ENCODE results near the gene ADAM17.
"Not testable (repeated sequence)": the region's sequence is repeated elsewhere in the genome, so short reads cannot be mapped to it uniquely, and the experiment has no call there.

The ADAM17 gene

DNA sequence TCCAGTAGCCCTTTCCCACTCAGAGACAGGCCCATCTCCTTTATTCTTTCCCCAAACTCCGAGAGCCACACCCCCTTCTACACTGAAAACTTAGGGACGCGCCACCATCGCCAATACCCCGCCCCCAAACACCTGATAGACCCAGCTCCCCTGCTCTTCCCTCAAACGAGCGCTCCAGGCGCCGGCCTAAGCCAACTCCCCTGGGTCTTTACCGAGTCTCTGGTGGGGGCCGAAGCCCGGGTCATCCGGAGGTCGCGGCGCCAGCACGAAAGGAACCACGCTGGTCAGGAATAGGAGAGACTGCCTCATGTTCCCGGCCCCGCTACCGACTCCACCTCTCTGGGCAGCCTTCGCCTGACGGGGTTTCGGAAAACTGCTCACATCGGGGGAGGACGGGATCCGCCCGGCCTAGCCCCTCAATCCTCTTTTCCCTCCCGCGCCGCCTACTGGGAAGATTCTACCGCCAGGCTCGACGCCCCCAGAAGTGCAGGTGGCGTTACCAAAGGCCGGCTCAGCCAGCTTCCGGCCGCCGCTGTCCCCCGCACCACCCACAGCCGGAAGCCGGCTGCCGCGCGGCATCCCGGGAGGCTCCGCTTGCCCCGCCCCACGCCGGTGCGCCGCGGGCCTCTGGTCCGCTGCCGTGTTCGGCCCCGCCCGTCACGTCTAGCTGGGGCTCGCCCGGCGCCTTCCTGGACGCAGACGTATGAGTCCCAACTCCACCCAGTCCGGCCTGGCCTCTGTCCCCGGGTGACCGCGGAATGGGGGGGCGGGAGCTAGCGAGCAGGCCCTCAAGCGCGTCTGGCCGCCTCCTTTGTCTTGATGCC lies at the start of gene ADAM17:
Gene ADAM17 (minus strand): TSS at position 534 of the 824 bp plus-strand sequence. CDS start 225 bp downstream, at position 309.
- TF ChIP-seq, protein P1, sequence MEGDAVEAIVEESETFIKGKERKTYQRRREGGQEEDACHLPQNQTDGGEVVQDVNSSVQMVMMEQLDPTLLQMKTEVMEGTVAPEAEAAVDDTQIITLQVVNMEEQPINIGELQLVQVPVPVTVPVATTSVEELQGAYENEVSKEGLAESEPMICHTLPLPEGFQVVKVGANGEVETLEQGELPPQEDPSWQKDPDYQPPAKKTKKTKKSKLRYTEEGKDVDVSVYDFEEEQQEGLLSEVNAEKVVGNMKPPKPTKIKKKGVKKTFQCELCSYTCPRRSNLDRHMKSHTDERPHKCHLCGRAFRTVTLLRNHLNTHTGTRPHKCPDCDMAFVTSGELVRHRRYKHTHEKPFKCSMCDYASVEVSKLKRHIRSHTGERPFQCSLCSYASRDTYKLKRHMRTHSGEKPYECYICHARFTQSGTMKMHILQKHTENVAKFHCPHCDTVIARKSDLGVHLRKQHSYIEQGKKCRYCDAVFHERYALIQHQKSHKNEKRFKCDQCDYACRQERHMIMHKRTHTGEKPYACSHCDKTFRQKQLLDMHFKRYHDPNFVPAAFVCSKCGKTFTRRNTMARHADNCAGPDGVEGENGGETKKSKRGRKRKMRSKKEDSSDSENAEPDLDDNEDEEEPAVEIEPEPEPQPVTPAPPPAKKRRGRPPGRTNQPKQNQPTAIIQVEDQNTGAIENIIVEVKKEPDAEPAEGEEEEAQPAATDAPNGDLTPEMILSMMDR (conservative IDR thresholded peaks at IDR 0.05): peak; percentile 64
- TF ChIP-seq ZFX (IDR thresholded peaks at IDR 0.05): peak; percentile 77
- peak within 1 kb of the TSS; percentile 97 for H3K27ac ChIP-seq

DNA sequence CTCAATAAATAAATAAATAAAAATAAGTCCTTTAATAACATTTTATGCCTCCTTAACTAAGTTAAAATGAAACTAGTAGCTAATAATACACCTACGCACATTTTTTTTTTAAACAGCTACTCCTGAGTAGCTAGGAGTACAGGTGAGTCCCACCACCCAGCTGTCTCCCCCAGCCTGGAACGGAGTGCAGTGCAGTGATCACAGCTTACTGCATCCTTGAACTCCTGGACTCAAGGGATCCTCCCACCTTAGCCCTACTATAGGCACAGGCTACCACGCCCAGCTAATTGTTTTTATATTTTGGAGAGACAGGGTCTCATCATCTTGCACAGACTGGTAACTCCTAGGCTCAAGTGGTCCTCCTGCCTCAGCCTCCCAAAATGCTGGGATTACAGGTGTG lies 46.8 kb upstream of the ADAM17 start:
- TF ChIP-seq, protein P1 (conservative IDR thresholded peaks at IDR 0.05): no peak
- no peak for TF ChIP-seq ZFX (IDR thresholded peaks at IDR 0.05)
- H3K27ac ChIP-seq: no peak overlapping the region

DNA sequence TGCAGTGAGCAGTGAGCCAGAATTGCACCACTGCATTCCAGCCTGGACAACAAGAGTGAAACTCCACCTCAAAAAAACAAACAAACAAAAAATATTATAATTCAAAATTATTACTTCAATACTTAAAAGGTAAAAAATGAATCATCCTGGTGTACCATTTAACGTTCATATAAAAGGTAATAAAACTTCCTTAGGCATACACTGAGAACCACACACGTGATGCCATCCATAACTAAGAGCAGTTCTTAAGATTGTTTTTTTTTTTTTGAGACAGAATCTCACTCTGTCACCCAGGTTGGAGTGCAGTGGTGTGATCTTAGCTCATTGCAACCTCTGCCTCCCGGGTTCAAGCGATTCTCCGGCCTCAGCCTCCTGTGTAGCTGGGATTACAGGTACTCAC lies 45.8 kb upstream of the ADAM17 start:
- no peak overlapping the region for H3K27ac ChIP-seq
- TF ChIP-seq, protein P1 (conservative IDR thresholded peaks at IDR 0.05): no peak
- TF ChIP-seq ZFX (IDR thresholded peaks at IDR 0.05): no peak

DNA sequence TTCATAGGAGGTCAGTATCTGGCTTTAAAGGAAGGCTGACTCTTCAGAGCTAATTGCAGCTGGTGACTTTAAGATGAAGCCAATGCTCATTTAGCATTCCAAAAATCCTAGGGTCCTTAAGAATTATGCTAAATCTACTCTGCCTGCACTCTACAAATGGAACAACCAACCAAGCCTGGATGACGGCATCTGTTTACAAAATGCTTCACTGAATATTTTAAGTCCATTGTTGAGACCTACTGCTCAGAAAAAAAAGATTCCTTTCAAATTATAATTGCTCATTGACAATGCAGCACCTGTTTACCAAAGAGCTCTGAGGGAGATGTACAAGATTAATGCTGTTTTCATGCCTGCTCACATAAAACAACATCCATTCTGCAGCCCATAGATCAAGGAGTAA lies 43.8 kb upstream of the ADAM17 start:
- H3K27ac ChIP-seq: no peak overlapping the region
- no peak for TF ChIP-seq ZFX (IDR thresholded peaks at IDR 0.05)
- TF ChIP-seq, protein P1 (conservative IDR thresholded peaks at IDR 0.05): no peak

DNA sequence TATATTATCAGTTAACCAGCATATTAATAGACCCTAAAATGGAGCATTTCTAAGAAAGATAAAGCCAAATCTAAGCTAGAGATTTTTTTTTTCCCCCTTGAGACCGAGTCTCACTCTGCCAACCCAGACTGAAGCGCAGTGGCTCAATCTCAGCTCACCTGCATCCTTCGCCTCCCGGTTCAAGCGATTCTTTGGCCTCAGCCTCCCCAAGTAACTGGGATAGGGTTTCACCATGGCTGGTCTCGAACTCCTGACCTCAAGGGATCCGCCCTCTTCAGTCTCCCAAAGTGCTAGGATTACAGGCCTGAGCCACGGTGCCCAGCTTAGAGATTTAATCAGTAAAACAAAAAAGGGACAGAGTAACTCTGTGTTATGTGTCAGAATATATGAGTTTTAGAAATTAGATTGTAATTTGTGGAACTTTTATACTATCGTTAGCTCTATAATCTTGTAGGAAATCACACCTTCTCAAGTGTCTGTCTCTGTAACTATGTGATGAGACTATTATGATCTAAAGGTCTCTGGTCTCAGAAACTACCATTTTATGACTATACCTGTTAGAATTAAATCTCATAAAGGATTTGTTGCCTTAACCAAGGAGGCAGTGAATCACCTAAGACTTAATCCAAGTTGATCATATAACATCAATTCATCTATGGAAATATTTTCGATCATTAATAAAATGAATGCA lies 41.1 kb upstream of the ADAM17 start:
- no peak overlapping the region for H3K27ac ChIP-seq
- no peak for TF ChIP-seq ZFX (IDR thresholded peaks at IDR 0.05)
- TF ChIP-seq, protein P1 (conservative IDR thresholded peaks at IDR 0.05): no peak

DNA sequence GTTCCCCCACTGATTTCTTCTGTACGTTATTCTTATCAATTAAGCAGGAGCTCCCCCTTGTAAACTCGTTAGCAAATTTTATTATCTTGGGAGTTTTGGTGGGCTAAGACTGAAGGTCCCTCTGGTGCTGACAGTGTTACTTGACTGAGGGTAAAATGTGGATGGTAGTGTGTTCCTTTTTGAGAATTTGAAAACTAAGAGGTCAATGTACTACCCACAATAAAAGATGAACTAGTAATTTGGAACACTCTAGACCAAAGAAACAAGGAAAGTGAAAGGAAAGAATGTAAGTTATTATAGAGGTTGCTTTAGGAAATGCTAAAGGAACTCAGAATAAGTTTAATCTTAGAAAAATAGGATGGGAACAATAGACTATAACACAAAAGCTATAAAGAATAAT lies 40.1 kb upstream of the ADAM17 start:
- H3K27ac ChIP-seq: no peak overlapping the region
- TF ChIP-seq ZFX (IDR thresholded peaks at IDR 0.05): no peak
- TF ChIP-seq, protein P1 (conservative IDR thresholded peaks at IDR 0.05): no peak

DNA sequence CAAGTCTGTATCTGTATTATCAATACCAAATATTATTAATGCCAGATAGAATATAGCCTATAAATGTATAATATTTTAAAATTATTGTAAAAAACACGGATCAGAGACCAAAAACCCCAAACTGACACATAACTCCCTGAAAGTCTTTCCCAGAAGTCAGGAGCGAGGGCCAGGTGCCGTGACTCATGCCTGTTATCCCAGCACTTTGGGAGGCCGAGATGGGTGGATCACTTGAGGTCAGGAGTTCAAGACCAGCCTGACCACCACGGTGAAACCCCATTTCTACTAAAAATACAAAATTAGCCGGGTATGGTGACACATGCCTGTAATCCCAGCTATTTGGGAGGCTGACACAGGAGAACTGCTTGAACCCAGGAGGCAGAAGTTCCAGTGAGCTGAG lies 39.6 kb upstream of the ADAM17 start:
- H3K27ac ChIP-seq: not testable (repeated sequence)

Measured in C4-2B (cell line).